Spleen (tissue), 7 donors: ENCODE data around the gene PTPRN2.

Source experiments
- POLR2A ChIP-seq, 3 donors: fragments of 450-650 bp; IDR thresholded peaks; one replicate each; pipeline ENCODE4 v1.5.1; 2017; ENCODE audit warnings: antibody characterized with exemption in 3 of 3, mild to moderate bottlenecking in 1 of 3
- POLR2AphosphoS5 ChIP-seq, 3 donors: sonication (generic); formaldehyde crosslinking; IDR thresholded peaks; one replicate each; pipeline ENCODE4 v1.5.1; 2017; ENCODE audit warnings: antibody characterized with exemption in 3 of 3
- TF ChIP-seq, protein P1 (sequence below), 11 experiments: fragments of 200-600 bp in 7 of 11; fragments of 450-650 bp in 4 of 11; sonication (generic) in 4 of 11; IDR thresholded peaks in 8 of 11; conservative IDR thresholded peaks in 3 of 11; 1 replicate in 7 of 11; 2 replicates in 4 of 11; pipeline versions ENCODE4 v1.4.0 to v1.8.0; 2016 to 2021; ENCODE audit warnings: antibody characterized with exemption in 11 of 11, inconsistent platforms in 4 of 11, mild to moderate bottlenecking in 1 of 11
- donor health status: DM: no; HTN: no; CAD: no; lungs with moderate emphysema.
- donor health status: DM: no; HTN: no; CAD: no.
- donor health status: DM: no; HTN: no; CAD: no.

DNA sequence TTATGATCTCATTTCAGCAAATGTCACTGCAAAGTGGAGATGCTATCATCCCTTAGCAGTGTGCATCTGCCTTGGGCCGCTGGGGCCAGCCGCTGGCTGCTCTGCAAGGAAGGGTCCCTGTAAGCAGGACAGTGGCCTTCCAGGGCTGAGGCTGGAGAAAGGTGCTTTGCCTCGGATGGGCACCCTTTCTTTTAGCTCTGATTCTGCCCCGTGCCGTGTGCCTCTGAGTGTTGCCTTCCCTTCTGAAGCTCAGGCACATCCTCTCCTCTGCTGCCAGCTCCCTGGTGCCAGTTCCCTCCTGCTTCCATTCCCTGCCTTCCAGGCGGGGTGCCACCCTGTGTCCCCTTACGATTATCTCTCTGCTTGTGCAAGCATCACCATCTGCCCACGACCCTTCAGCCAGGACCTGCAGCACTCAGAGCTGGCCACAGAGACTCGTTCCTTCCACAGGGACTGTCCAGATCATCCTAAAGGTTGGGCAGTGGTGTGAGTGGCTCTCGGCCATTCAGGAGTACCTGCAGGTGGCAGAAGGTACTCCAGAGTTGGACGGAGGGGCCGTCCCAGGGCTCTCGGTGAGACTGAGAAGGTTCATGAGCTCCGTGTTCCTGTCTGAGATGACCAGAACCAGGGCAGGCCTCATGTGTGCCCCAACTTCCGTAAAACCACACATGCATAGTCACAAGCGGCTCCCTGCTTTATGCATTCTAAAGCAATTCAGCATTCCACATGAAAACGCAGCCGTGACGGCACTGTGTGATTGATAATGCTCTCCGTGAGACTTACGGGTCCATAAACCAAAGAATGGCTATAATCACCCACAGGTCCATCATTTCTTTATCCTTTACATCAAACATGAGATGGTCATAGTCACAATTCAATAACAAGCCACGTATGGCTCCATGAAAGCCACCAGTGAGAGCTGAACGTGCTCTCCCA lies 879.4 kb downstream of the PTPRN2 start:
- TF ChIP-seq POLR2A (IDR thresholded peaks at IDR 0.05) (no peak), POLR2AphosphoS5 (IDR thresholded peaks at IDR 0.05) (no peak)
- TF ChIP-seq, protein P1, sequence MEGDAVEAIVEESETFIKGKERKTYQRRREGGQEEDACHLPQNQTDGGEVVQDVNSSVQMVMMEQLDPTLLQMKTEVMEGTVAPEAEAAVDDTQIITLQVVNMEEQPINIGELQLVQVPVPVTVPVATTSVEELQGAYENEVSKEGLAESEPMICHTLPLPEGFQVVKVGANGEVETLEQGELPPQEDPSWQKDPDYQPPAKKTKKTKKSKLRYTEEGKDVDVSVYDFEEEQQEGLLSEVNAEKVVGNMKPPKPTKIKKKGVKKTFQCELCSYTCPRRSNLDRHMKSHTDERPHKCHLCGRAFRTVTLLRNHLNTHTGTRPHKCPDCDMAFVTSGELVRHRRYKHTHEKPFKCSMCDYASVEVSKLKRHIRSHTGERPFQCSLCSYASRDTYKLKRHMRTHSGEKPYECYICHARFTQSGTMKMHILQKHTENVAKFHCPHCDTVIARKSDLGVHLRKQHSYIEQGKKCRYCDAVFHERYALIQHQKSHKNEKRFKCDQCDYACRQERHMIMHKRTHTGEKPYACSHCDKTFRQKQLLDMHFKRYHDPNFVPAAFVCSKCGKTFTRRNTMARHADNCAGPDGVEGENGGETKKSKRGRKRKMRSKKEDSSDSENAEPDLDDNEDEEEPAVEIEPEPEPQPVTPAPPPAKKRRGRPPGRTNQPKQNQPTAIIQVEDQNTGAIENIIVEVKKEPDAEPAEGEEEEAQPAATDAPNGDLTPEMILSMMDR (IDR thresholded peaks at IDR 0.05 in 8 of 11, conservative IDR thresholded peaks at IDR 0.05 in 3 of 11), result no peak
